HG02840 (cell line): ENCODE measurements around the gene TSC22D1.
"Not testable (repeated sequence)": the region's sequence is repeated elsewhere in the genome, so short reads cannot be mapped to it uniquely, and the experiment has no call there.

Source experiments
- ATAC-seq: cut with Tn5 transposase; IDR thresholded peaks from one replicate; pipeline ENCODE4 v1.9.1; 2021; ENCODE audit warnings: mild to moderate bottlenecking, moderate library complexity, moderate number of reproducible peaks; ENCODE audit not compliant: unreplicated experiment, low FRiP score

The TSC22D1 gene

GRCh38 chr13:44458313-44458975 is 117.7 kb downstream of the TSC22D1 start:
- no peak for ATAC-seq

- ATAC-seq = not testable (repeated sequence)
Observed at GRCh38 chr13:44456212-44456611, 119.9 kb downstream of the TSC22D1 start.

- ATAC-seq = no peak
Observed at GRCh38 chr13:44455769-44456168, 120.4 kb downstream of the TSC22D1 start.

- no peak for ATAC-seq
Observed at GRCh38 chr13:44453881-44454280, 122.2 kb downstream of the TSC22D1 start.

GRCh38 chr13:44453069-44453468 is 123.1 kb downstream of the TSC22D1 start:
- ATAC-seq = no peak

- ATAC-seq = no peak
Observed at GRCh38 chr13:44452418-44452817, 123.7 kb downstream of the TSC22D1 start.

- no peak for ATAC-seq
Observed at GRCh38 chr13:44451651-44452050, 124.5 kb downstream of the TSC22D1 start.

- no peak for ATAC-seq
Observed at GRCh38 chr13:44451126-44451525, 125.0 kb downstream of the TSC22D1 start.

- ATAC-seq = no peak
Observed at GRCh38 chr13:44449999-44450821, 125.9 kb downstream of the TSC22D1 start.

- ATAC-seq = no peak
Observed at GRCh38 chr13:44448875-44449274, 127.3 kb downstream of the TSC22D1 start.

GRCh38 chr13:44448373-44448772 is 127.8 kb downstream of the TSC22D1 start:
- ATAC-seq = no peak

GRCh38 chr13:44447783-44448321 is 128.3 kb downstream of the TSC22D1 start:
- no peak for ATAC-seq

- no peak for ATAC-seq
Observed at GRCh38 chr13:44440046-44440608, 136.0 kb downstream of the TSC22D1 start.

GRCh38 chr13:44439452-44440024 is 136.6 kb downstream of the TSC22D1 start:
- ATAC-seq = no peak

- ATAC-seq = no peak
Observed at GRCh38 chr13:44438234-44438579, 137.9 kb downstream of the TSC22D1 start.

- ATAC-seq = no peak
Observed at GRCh38 chr13:44437356-44438233, 138.5 kb downstream of the TSC22D1 start.

GRCh38 chr13:44436589-44437337 is 139.4 kb downstream of the TSC22D1 start:
- no peak for ATAC-seq

GRCh38 chr13:44435919-44436510 is 140.1 kb downstream of the TSC22D1 start:
- no peak for ATAC-seq
